CD4-positive, alpha-beta memory T cell (primary cell): Measurements from ENCODE around the gene ATXN1. TPM values are rescaled to one million over a fixed set of nuclear protein-coding genes. Genes with fewer than 3 reads are reported as not detected.

Experiments used
- CTCF ChIA-PET: fragments of 350-600 bp; sonication (Branson Sonifier 250); formaldehyde crosslinking; loops from one replicate; lab custom pipeline; 2021; ENCODE audit warnings: inconsistent platforms; ENCODE audit not compliant: partially characterized antibody; lab: Charles Lee
- POLR2A ChIA-PET: fragments of 350-600 bp; sonication (Branson Sonifier 250); formaldehyde crosslinking; loops from one replicate; lab custom pipeline; 2021; ENCODE audit not compliant: partially characterized antibody; lab: Charles Lee
- DNase-seq, 5 donors: peaks; one replicate each; pipeline versions ENCODE4 v3.0.0 to v3.0.0-alpha.2; 2020 to 2022; ENCODE audit warnings: mixed read lengths in 1 of 5
- H3K27ac ChIP-seq: one replicate; pipeline ENCODE4 v1.7.0; 2013; ENCODE audit warnings: low read depth, low read length
- H3K27me3 ChIP-seq: 2 replicates; pipeline ENCODE4 v1.7.0; 2013; ENCODE audit warnings: mild to moderate bottlenecking, low read length, moderate library complexity; ENCODE audit not compliant: insufficient read depth
- H3K36me3 ChIP-seq: 2 replicates; pipeline ENCODE4 v1.7.0; 2013; ENCODE audit warnings: mild to moderate bottlenecking, low read length, moderate library complexity; ENCODE audit not compliant: insufficient read depth
- H3K4me1 ChIP-seq: 2 replicates; pipeline ENCODE4 v1.7.0; 2013; ENCODE audit warnings: mild to moderate bottlenecking, low read length, moderate library complexity; ENCODE audit not compliant: insufficient read depth
- H3K4me3 ChIP-seq, 2 donors: one replicate each; pipeline ENCODE4 v1.7.0; 2013; ENCODE audit warnings: low read length in 2 of 2, mild to moderate bottlenecking in 1 of 2
- H3K9me3 ChIP-seq, 2 donors: one replicate each; pipeline ENCODE4 v1.7.0; 2013; ENCODE audit warnings: low read length in 2 of 2, control low read depth in 1 of 2; ENCODE audit not compliant: control insufficient read depth in 1 of 2
- H3K27ac Mint-ChIP-seq, 7 donors: one replicate each; pipeline ENCODE4 v1.8.0; 2020 to 2021; ENCODE audit warnings: mixed read lengths in 7 of 7, mild to moderate bottlenecking in 6 of 7, inconsistent platforms in 3 of 7, moderate library complexity in 3 of 7
- H3K27me3 Mint-ChIP-seq, 2 donors: one replicate each; pipeline ENCODE4 v1.8.0; 2020 to 2021; ENCODE audit warnings: mixed read lengths in 2 of 2
- H3K36me3 Mint-ChIP-seq, 2 donors: one replicate each; pipeline ENCODE4 v1.8.0; 2020 to 2021; ENCODE audit warnings: mixed read lengths in 2 of 2, inconsistent platforms in 1 of 2, mild to moderate bottlenecking in 1 of 2
- H3K4me1 Mint-ChIP-seq, 4 donors: one replicate each; pipeline ENCODE4 v1.8.0; 2020 to 2021; ENCODE audit warnings: mixed read lengths in 4 of 4, mild to moderate bottlenecking in 1 of 4
- H3K4me3 Mint-ChIP-seq, 8 donors: one replicate each; pipeline ENCODE4 v1.8.0; 2020 to 2021; ENCODE audit warnings: mixed read lengths in 8 of 8, mild to moderate bottlenecking in 7 of 8, moderate library complexity in 6 of 8, inconsistent platforms in 3 of 8
- H3K9me3 Mint-ChIP-seq, 8 donors: one replicate each; pipeline ENCODE4 v1.8.0; 2020 to 2021; ENCODE audit warnings: mixed read lengths in 8 of 8, mild to moderate bottlenecking in 5 of 8, inconsistent platforms in 3 of 8, moderate library complexity in 1 of 8
- intact Hi-C: fragments of 100-400 bp; cut with micrococcal nuclease; formaldehyde crosslinking; loops from one replicate; pipeline ENCODE4 v1.15.1; 2023
- polyA plus RNA-seq, 2 donors: library from polyadenylated mRNA; unstranded; fragments of 300-500 nt; fragmentation: Illumina TruSeq; gene quantifications; one replicate each; pipeline ENCODE4 v1.2.3, GENCODE V29; 2021
- total RNA-seq, 2 experiments: library from RNA; stranded (reverse); gene quantifications; one replicate each; pipeline ENCODE4 v1.2.3, GENCODE V29; 2021

ATXN1 gene
- total and polyA plus RNA-seq, 4 experiments from 2014 or later, result 10.5 to 97.4 (median 56.9) TPM

DNA sequence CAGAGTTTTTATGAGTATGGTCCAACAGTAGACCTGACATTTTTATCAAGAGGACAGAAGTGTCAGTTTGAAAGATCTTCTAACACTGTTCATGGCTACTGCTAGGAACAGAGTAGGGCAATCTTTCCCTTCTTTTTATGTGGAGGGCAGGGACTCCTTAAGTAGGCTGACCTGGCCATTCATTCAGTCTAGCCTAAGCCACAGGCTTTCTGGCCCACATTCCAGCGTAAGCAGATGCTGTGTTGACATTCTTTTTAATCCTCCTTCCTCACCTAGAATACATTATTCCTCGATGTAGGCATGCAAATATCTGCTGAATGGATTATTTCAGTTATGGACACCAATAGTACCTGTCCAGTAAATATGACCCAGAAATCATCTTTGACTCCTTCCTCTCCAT, 188.3 kb downstream of the ATXN1 start:
- CTCF ChIA-PET, result no interaction called here
- intact Hi-C loops, result no loop called here
- no peak overlapping the region for H3K4me3 Mint-ChIP-seq
- no peaks in the 10 kb centered on the region for H3K9me3 Mint-ChIP-seq
- Histone ChIP-seq H3K27ac (no peak overlapping the region), H3K27me3 (no peaks in the 10 kb centered on the region), H3K9me3 (no peaks in the 10 kb centered on the region), H3K4me3 (no peak overlapping the region), H3K4me1 (no peaks in the 10 kb centered on the region), H3K36me3 (peaks cover 5% of the 10 kb centered on the region)
- no peaks in the 10 kb centered on the region for H3K27me3 Mint-ChIP-seq
- POLR2A ChIA-PET, result no interaction called here
- H3K36me3 Mint-ChIP-seq, result peaks cover 29 to 35% of the 10 kb centered on the region in 2 donors
- DNase-seq, result no peak
- H3K27ac Mint-ChIP-seq, result peak overlapping the region in 2 of 7 donors; percentile 11 to 19
- H3K4me1 Mint-ChIP-seq, result peaks cover 16 to 62% (median 36%) of the 10 kb centered on the region in 4 donors

DNA sequence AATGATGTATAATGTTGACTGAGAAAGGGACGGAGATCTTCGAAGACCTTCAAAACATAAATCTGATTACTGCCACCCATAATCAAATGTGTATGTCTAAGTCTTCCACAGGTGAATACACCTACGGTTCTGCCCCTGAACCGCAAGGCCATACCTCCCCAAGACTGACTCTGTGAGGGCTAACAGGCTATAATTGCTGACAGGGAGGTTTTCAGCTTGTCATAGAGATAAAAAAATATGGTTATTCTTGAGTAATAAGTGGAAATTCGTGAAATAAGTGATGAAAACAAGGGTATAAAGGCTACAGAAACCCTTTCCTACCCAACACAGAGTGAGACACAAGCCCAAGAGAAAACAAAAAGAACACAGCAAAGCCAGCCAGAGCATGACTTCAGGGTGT, 188.9 kb downstream of the ATXN1 start:
- H3K36me3 Mint-ChIP-seq, result peaks cover 29 to 35% of the 10 kb centered on the region in 2 donors
- H3K4me3 ChIP-seq, result no peak overlapping the region
- no peak for DNase-seq
- H3K4me3 Mint-ChIP-seq, result no peak overlapping the region
- peaks cover 5% of the 10 kb centered on the region for H3K36me3 ChIP-seq
- no peaks in the 10 kb centered on the region for H3K4me1 ChIP-seq
- no peaks in the 10 kb centered on the region for H3K9me3 ChIP-seq
- peaks cover 16 to 68% (median 36%) of the 10 kb centered on the region in 4 donors for H3K4me1 Mint-ChIP-seq
- peak overlapping the region in 1 of 7 donors; percentile 63 for H3K27ac Mint-ChIP-seq
- H3K27me3 Mint-ChIP-seq, result no peaks in the 10 kb centered on the region
- no peaks in the 10 kb centered on the region for H3K27me3 ChIP-seq
- ChIA-PET CTCF (no interaction called here), POLR2A (no interaction called here)
- H3K9me3 Mint-ChIP-seq, result no peaks in the 10 kb centered on the region
- H3K27ac ChIP-seq, result no peak overlapping the region
- intact Hi-C loops, result no loop called here

DNA sequence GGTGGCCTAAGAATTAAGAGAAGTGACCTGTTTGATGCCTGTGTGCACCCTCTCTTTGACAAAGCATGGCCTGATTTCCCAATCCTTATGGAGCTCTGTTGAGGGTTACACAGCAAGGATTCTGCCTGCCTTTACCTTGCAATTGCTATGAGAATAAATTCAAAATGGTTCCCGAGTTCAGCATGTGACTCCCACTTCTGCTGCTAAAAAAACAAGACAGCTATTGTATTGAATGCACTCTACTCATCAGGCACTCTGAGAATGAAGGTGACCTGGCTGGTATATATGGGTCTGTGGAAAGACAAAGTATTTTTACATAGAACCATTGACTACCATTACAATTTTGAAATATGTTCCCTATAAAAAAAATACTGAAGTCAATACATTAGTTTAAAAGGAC, 190.3 kb downstream of the ATXN1 start:
- peaks cover 29 to 36% of the 10 kb centered on the region in 2 donors for H3K36me3 Mint-ChIP-seq
- H3K9me3 ChIP-seq, result no peaks in the 10 kb centered on the region
- H3K27me3 Mint-ChIP-seq, result no peaks in the 10 kb centered on the region
- H3K27ac Mint-ChIP-seq, result peak overlapping the region in 1 of 7 donors; percentile 20
- H3K36me3 ChIP-seq, result peaks cover 5% of the 10 kb centered on the region
- no peaks in the 10 kb centered on the region for H3K4me1 ChIP-seq
- H3K27ac ChIP-seq, result no peak overlapping the region
- H3K4me3 Mint-ChIP-seq, result no peak overlapping the region
- H3K27me3 ChIP-seq, result no peaks in the 10 kb centered on the region
- POLR2A ChIA-PET, result no interaction called here
- CTCF ChIA-PET, result interaction anchor here (0.7 kb wide), 1 partner anchor 160 kb away, joined by 3 read pairs; no protein-coding TSS in a partner anchor
- H3K4me1 Mint-ChIP-seq, result peaks cover 16 to 65% (median 32%) of the 10 kb centered on the region in 4 donors
- no peak overlapping the region for H3K4me3 ChIP-seq
- no peaks in the 10 kb centered on the region for H3K9me3 Mint-ChIP-seq
- intact Hi-C loops, result no loop called here
- no peak for DNase-seq

DNA sequence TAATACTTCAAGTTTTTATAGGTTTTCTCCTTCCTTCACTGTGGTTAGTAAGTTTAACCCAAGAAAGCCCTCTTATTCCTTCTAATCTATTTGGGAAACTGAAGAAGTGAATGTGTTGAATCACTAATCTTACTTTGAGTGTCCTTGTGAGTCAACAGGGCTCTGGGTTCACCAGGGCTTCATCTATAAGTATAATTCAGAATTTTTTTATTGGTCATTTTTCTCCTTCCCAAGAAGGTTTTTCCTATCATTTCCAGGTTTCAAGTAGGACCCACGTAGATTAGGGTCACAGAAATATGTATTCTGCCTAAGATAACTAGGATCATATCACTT, 191.1 kb downstream of the ATXN1 start:
- Mint-ChIP-seq H3K36me3 (peaks cover 29 to 32% of the 10 kb centered on the region in 2 donors), H3K4me1 (peaks cover 16 to 62% (median 30%) of the 10 kb centered on the region in 4 donors), H3K27ac (peak overlapping the region in 1 of 7 donors; percentile 4), H3K27me3 (no peaks in the 10 kb centered on the region), H3K9me3 (no peaks in the 10 kb centered on the region), H3K4me3 (no peak overlapping the region)
- POLR2A ChIA-PET, result no interaction called here
- H3K27ac ChIP-seq, result no peak overlapping the region
- CTCF ChIA-PET, result no interaction called here
- no peak for DNase-seq
- H3K4me3 ChIP-seq, result no peak overlapping the region
- intact Hi-C loops, result no loop called here
- H3K27me3 ChIP-seq, result no peaks in the 10 kb centered on the region
- H3K9me3 ChIP-seq, result no peaks in the 10 kb centered on the region
- no peaks in the 10 kb centered on the region for H3K4me1 ChIP-seq
- H3K36me3 ChIP-seq, result peaks cover 5% of the 10 kb centered on the region

DNA sequence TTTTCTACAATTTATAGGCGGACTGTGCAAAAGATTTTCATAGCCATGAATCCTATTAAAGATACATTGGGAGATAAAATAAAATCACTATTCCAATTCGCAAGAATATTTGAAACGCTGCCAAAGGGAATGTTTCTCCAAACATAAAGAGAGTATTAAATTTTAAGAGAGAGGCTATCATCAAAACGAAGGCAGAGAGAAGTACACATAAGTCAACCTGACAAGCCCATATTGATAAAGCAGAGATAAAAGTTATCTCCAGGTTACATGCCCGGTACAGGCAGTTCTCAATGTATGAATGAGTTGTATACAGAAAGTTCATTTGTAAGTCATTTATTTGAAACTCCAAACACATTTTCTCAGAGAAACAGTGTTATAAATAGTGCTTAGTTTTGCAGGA, 193.1 kb downstream of the ATXN1 start:
- Histone ChIP-seq H3K27ac (no peak overlapping the region), H3K9me3 (no peaks in the 10 kb centered on the region), H3K36me3 (peaks cover 5% of the 10 kb centered on the region), H3K4me3 (no peak overlapping the region), H3K27me3 (no peaks in the 10 kb centered on the region), H3K4me1 (no peaks in the 10 kb centered on the region)
- peaks cover 22 to 41% of the 10 kb centered on the region in 2 donors for H3K36me3 Mint-ChIP-seq
- H3K27me3 Mint-ChIP-seq, result no peaks in the 10 kb centered on the region
- POLR2A ChIA-PET, result no interaction called here
- no peak overlapping the region for H3K4me3 Mint-ChIP-seq
- no peak for DNase-seq
- intact Hi-C loops, result no loop called here
- H3K9me3 Mint-ChIP-seq, result no peaks in the 10 kb centered on the region
- peak overlapping the region in 4 of 7 donors; percentile 3 to 57 (median 36) for H3K27ac Mint-ChIP-seq
- CTCF ChIA-PET, result interaction anchor here (1.2 kb wide), 1 partner anchor 196 kb away, joined by 3 read pairs; no protein-coding TSS in a partner anchor
- H3K4me1 Mint-ChIP-seq, result peaks cover 10 to 53% (median 23%) of the 10 kb centered on the region in 4 donors

DNA sequence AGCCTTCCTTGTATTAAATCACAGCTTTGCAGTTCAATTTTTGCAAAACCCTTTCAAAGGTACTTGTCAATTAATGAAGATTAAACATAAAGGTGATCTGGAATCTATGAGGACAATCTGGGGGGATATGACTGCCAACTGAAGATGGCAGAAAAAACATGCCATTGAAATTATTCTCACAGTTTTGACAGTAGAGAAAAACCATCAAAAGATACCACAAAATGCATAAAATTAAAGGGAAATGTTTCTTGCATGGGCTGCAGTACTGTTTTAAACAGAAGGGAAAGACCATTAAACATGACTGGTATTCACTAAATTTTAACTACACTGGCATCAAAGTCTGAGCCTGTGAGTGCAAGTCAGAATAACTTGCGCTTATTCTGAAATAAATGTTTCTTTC, 194.2 kb downstream of the ATXN1 start:
- Mint-ChIP-seq H3K4me1 (peaks cover 9 to 43% (median 19%) of the 10 kb centered on the region in 4 donors), H3K4me3 (no peak overlapping the region), H3K9me3 (no peaks in the 10 kb centered on the region), H3K27ac (peak overlapping the region in 2 of 7 donors; percentile 30 to 37), H3K27me3 (no peaks in the 10 kb centered on the region), H3K36me3 (peaks cover 22 to 39% of the 10 kb centered on the region in 2 donors)
- Histone ChIP-seq H3K4me1 (no peaks in the 10 kb centered on the region), H3K27me3 (no peaks in the 10 kb centered on the region), H3K4me3 (no peak overlapping the region), H3K36me3 (peaks cover 5% of the 10 kb centered on the region), H3K9me3 (no peaks in the 10 kb centered on the region), H3K27ac (no peak overlapping the region)
- CTCF ChIA-PET, result interaction anchor here (1.9 kb wide), 1 partner anchor 10 kb away, joined by 4 read pairs; no protein-coding TSS in a partner anchor
- intact Hi-C loops, result no loop called here
- POLR2A ChIA-PET, result no interaction called here
- DNase-seq, result no peak

DNA sequence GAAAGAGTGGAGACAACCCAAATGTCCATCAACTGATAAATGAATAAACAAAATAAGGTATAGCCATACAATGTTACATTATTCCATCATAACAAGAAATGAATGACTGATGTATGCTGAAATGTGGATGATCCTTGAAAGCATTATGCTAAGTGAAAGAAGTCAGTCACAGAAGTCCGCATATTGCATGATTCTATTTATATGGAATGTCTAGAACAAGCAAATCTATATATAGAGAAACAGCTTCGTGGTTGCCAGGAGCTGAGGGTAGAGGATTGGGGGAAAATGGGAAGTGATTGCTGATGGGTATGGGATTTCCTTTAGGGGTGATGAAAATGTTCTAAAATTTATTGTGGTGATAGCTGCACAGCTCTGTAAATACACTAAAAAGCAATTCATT, 196.8 kb downstream of the ATXN1 start:
- H3K27ac Mint-ChIP-seq, result peak overlapping the region in 4 of 7 donors; percentile 2 to 32 (median 20)
- Histone ChIP-seq H3K4me3 (no peak overlapping the region), H3K27ac (no peak overlapping the region), H3K27me3 (no peaks in the 10 kb centered on the region), H3K9me3 (no peaks in the 10 kb centered on the region), H3K4me1 (no peaks in the 10 kb centered on the region), H3K36me3 (no peaks in the 10 kb centered on the region)
- DNase-seq, result no peak
- intact Hi-C loops, result no loop called here
- H3K4me1 Mint-ChIP-seq, result peaks cover 6 to 27% (median 11%) of the 10 kb centered on the region in 4 donors
- H3K27me3 Mint-ChIP-seq, result no peaks in the 10 kb centered on the region
- no peaks in the 10 kb centered on the region for H3K9me3 Mint-ChIP-seq
- POLR2A ChIA-PET, result no interaction called here
- CTCF ChIA-PET, result no interaction called here
- peaks cover 8 to 25% of the 10 kb centered on the region in 2 donors for H3K36me3 Mint-ChIP-seq
- H3K4me3 Mint-ChIP-seq, result no peak overlapping the region
